Naive thymus-derived CD4-positive, alpha-beta T cell (primary cell): ENCODE measurements around the gene GNG7. TPM values are rescaled to one million over a fixed set of nuclear protein-coding genes. Genes with fewer than 3 reads are reported as not detected.
"Not testable (repeated sequence)": the region's sequence is repeated elsewhere in the genome, so short reads cannot be mapped to it uniquely, and the experiment has no call there.

Experiments
- ATAC-seq: fragments of 150-1000 bp; cut with Tn5 transposase; 2 replicates; pipeline ENCODE4 v1.10.0; 2021; ENCODE audit warnings: mild to moderate bottlenecking, moderate library complexity
- CTCF ChIA-PET: fragments of 350-600 bp; sonication (Branson Sonifier 250); formaldehyde crosslinking; loops from one replicate; lab custom pipeline; 2021; ENCODE audit warnings: antibody characterized with exemption; lab: Charles Lee
- POLR2A ChIA-PET: fragments of 350-600 bp; sonication (Branson Sonifier 250); formaldehyde crosslinking; loops from one replicate; lab custom pipeline; 2021; ENCODE audit warnings: antibody characterized with exemption, inconsistent platforms; lab: Charles Lee
- DNase-seq, 9 donors: peaks; one replicate each; pipeline versions ENCODE4 v3.0.0 to v3.0.0-alpha.2; 2020 to 2022; ENCODE audit warnings: mixed read lengths in 1 of 9
- H3K27ac ChIP-seq: one replicate; pipeline ENCODE4 v1.7.0; 2013; ENCODE audit warnings: mild to moderate bottlenecking, low read depth, low read length, moderate library complexity
- H3K27me3 ChIP-seq, 2 donors: one replicate each; pipeline ENCODE4 v1.7.0; 2013; ENCODE audit warnings: low read length in 2 of 2, mild to moderate bottlenecking in 2 of 2, moderate library complexity in 2 of 2; ENCODE audit not compliant: control insufficient read depth in 2 of 2, insufficient read depth in 2 of 2
- H3K36me3 ChIP-seq, 3 experiments: 1 replicate in 2 of 3; 2 replicates in 1 of 3; pipeline ENCODE4 v1.7.0; 2013; ENCODE audit warnings: low read length in 3 of 3, mild to moderate bottlenecking in 3 of 3, moderate library complexity in 1 of 3; ENCODE audit not compliant: insufficient read depth in 3 of 3, control insufficient read depth in 2 of 3
- H3K4me1 ChIP-seq, 2 donors: one replicate each; pipeline ENCODE4 v1.7.0; 2013; ENCODE audit warnings: low read length in 2 of 2, mild to moderate bottlenecking in 2 of 2, moderate library complexity in 1 of 2; ENCODE audit not compliant: control insufficient read depth in 2 of 2, insufficient read depth in 2 of 2
- H3K4me3 ChIP-seq: 2 replicates; pipeline ENCODE4 v1.7.0; 2013; ENCODE audit warnings: mild to moderate bottlenecking, low read length
- H3K9me3 ChIP-seq, 3 experiments: 1 replicate in 2 of 3; 2 replicates in 1 of 3; pipeline ENCODE4 v1.7.0; 2013; ENCODE audit warnings: low read length in 3 of 3; ENCODE audit not compliant: control insufficient read depth in 2 of 3
- H3K27ac Mint-ChIP-seq, 9 donors: one replicate each; pipeline ENCODE4 v1.8.0; 2020 to 2022; ENCODE audit warnings: mixed read lengths in 9 of 9, mild to moderate bottlenecking in 8 of 9, moderate library complexity in 5 of 9, inconsistent platforms in 2 of 9
- H3K27me3 Mint-ChIP-seq, 5 donors: one replicate each; pipeline ENCODE4 v1.8.0; 2021 to 2022; ENCODE audit warnings: mixed read lengths in 5 of 5, mild to moderate bottlenecking in 1 of 5
- H3K36me3 Mint-ChIP-seq, 5 donors: one replicate each; pipeline ENCODE4 v1.8.0; 2020 to 2022; ENCODE audit warnings: mixed read lengths in 5 of 5, mild to moderate bottlenecking in 3 of 5, inconsistent platforms in 1 of 5
- H3K4me1 Mint-ChIP-seq, 7 donors: one replicate each; pipeline ENCODE4 v1.8.0; 2020 to 2022; ENCODE audit warnings: mixed read lengths in 7 of 7, mild to moderate bottlenecking in 3 of 7, inconsistent platforms in 1 of 7
- H3K4me3 Mint-ChIP-seq, 10 donors: one replicate each; pipeline ENCODE4 v1.8.0; 2020 to 2022; ENCODE audit warnings: mild to moderate bottlenecking in 10 of 10, mixed read lengths in 10 of 10, moderate library complexity in 6 of 10, inconsistent platforms in 2 of 10
- H3K9me3 Mint-ChIP-seq, 11 donors: one replicate each; pipeline ENCODE4 v1.8.0; 2020 to 2022; ENCODE audit warnings: mixed read lengths in 11 of 11, mild to moderate bottlenecking in 4 of 11, inconsistent platforms in 1 of 11, moderate library complexity in 1 of 11
- intact Hi-C, 2 donors: fragments of 100-400 bp; cut with micrococcal nuclease; formaldehyde crosslinking; loops; one replicate each; pipeline ENCODE4 v1.15.1; 2023
- polyA plus RNA-seq, 2 donors: library from polyadenylated mRNA; unstranded; fragments of 300-500 nt; fragmentation: Illumina TruSeq; gene quantifications; one replicate each; pipeline ENCODE4 v1.2.3, GENCODE V29; 2021
- total RNA-seq, 6 experiments: library from RNA in 5 of 6; stranded (reverse) in 5 of 6; gene quantifications; 1 replicate in 5 of 6; 2 replicates in 1 of 6; pipeline ENCODE4 v1.2.3 and lab custom pipeline; 2021 to 2026

The GNG7 gene
- total and polyA plus RNA-seq, 7 experiments from 2014 or later: 0.31 to 6.8 (median 4.7) TPM

DNA sequence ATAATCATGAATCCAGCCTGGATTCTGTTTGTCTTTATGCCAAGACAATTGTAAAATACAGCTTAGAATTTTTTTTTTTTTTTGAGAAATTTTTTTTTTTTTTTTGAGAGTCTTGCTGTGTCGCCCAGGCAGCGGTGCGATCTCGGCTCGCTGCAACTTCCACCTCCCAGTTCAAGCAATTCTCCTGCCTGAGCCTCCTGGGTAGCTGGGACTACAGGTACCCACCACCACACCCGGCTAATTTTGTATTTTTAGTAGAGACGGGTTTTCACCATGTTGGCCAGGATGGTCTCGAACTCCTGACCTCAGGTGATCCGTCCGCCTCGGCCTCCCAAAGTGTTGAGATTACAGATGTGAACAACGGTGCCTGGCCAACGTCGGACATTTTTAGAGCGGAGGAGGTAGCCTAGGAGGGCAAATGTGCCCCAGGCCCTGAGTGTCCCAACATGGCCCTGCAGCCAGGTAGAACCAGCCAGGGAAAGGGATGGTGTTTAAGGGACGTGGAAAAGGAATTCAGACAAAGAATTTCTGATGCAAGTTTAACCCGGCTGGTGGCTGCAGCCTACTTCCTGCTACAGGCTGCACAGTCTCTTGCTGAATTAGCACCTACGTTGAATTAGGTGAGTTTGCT, 89.8 kb downstream of the GNG7 start:
- Histone ChIP-seq H3K27me3 (no peaks in the 10 kb centered on the region), H3K4me3 (no peak overlapping the region), H3K9me3 (no peaks in the 10 kb centered on the region), H3K4me1 (peaks cover 19 to 35% of the 10 kb centered on the region in 2 donors), H3K27ac (no peak overlapping the region), H3K36me3 (no peaks in the 10 kb centered on the region)
- Mint-ChIP-seq H3K4me3 (peak overlapping the region in 2 of 10 donors; percentile 9 to 54), H3K27me3 (peaks cover 0 to 25% (median 0%) of the 10 kb centered on the region in 5 donors), H3K9me3 (peaks cover 0 to 4% (median 0%) of the 10 kb centered on the region in 11 donors), H3K36me3 (peaks cover 0 to 3% (median 0%) of the 10 kb centered on the region in 5 donors), H3K4me1 (peaks cover 19 to 52% (median 43%) of the 10 kb centered on the region in 7 donors), H3K27ac (no peak overlapping the region)
- POLR2A ChIA-PET: interaction anchor here (1.0 to 16.4 kb wide), 3 partner anchors 24 to 139 kb away, joined by 3 to 415 read pairs (median 7); partner anchors contain the start of gene GADD45B
- DNase-seq (no peak), ATAC-seq (no peak)
- intact Hi-C loops: loop anchor here (1.0 to 10.0 kb wide), 4 partner anchors 9 to 338 kb away; no protein-coding TSS in a partner anchor
- CTCF ChIA-PET: interaction anchor here (0.6 to 7.9 kb wide), 8 partner anchors 16 to 1522 kb away, joined by 3 to 78 read pairs (median 14); partner anchors contain the start of gene GADD45B

- H3K36me3 Mint-ChIP-seq: peaks cover 0 to 3% (median 0%) of the 10 kb centered on the region in 5 donors
- ChIA-PET CTCF (interaction anchor here (0.6 to 7.9 kb wide), 24 partner anchors 9 to 1523 kb away, joined by 3 to 78 read pairs (median 4); partner anchors contain the start of genes GADD45B, TIMM13, ZNF555 and ZNF57), POLR2A (interaction anchor here (0.5 to 16.4 kb wide), 16 partner anchors 9 to 374 kb away, joined by 3 to 415 read pairs (median 4); partner anchors contain the start of genes GADD45B, LMNB2 and TIMM13)
- no peaks in the 10 kb centered on the region for H3K27me3 ChIP-seq
- intact Hi-C loops: loop anchor here (1.0 to 10.0 kb wide), 10 partner anchors 26 to 455 kb away; partner anchors contain the start of genes PLEKHJ1 (in 2 of the 2) and SF3A2 (in 2 of the 2)
- DNase-seq: no peak
- peaks cover 0 to 4% (median 0%) of the 10 kb centered on the region in 11 donors for H3K9me3 Mint-ChIP-seq
- H3K4me1 Mint-ChIP-seq: peaks cover 16 to 46% (median 35%) of the 10 kb centered on the region in 7 donors
- H3K4me1 ChIP-seq: peaks cover 17 to 28% of the 10 kb centered on the region in 2 donors
- H3K27ac ChIP-seq: no peak overlapping the region
- H3K27me3 Mint-ChIP-seq: peaks cover 0 to 26% (median 0%) of the 10 kb centered on the region in 5 donors
- H3K4me3 ChIP-seq: no peak overlapping the region
- H3K4me3 Mint-ChIP-seq: peak overlapping the region in 8 of 10 donors; percentile 13 to 91 (median 81)
- ATAC-seq: no peak
- no peaks in the 10 kb centered on the region for H3K9me3 ChIP-seq
- no peaks in the 10 kb centered on the region for H3K36me3 ChIP-seq
- H3K27ac Mint-ChIP-seq: peak overlapping the region in 4 of 9 donors; percentile 41 to 86 (median 49)
Observed at GRCh38 chr19:2611483-2612464, 90.7 kb downstream of the GNG7 start.

- Histone ChIP-seq H3K4me1 (peaks cover 17 to 23% of the 10 kb centered on the region in 2 donors), H3K27ac (peak overlapping the region; percentile 55), H3K4me3 (peak overlapping the region; percentile 61), H3K9me3 (no peaks in the 10 kb centered on the region), H3K36me3 (no peaks in the 10 kb centered on the region), H3K27me3 (no peaks in the 10 kb centered on the region)
- peaks cover 0 to 3% (median 0%) of the 10 kb centered on the region in 5 donors for H3K36me3 Mint-ChIP-seq
- peak overlapping the region; percentile 70 to 91 (median 85) for H3K4me3 Mint-ChIP-seq
- H3K9me3 Mint-ChIP-seq: peaks cover 0 to 4% (median 0%) of the 10 kb centered on the region in 11 donors
- ATAC-seq (peak; percentile 86), DNase-seq (peak; percentile 69 to 93 (median 81))
- ChIA-PET POLR2A (interaction anchor here (0.6 to 16.4 kb wide), 14 partner anchors 9 to 341 kb away, joined by 3 to 415 read pairs (median 4); partner anchors contain the start of genes GADD45B, LMNB2 and TIMM13), CTCF (interaction anchor here (0.6 to 7.9 kb wide), 26 partner anchors 8 to 372 kb away, joined by 3 to 78 read pairs (median 4); partner anchors contain the start of genes GADD45B, TIMM13, ZNF555 and ZNF57)
- intact Hi-C loops: loop anchor here (1.0 to 10.0 kb wide), 10 partner anchors 26 to 455 kb away; partner anchors contain the start of genes PLEKHJ1 (in 2 of the 2) and SF3A2 (in 2 of the 2)
- H3K27ac Mint-ChIP-seq: peak overlapping the region in 6 of 9 donors; percentile 41 to 86 (median 60)
- peaks cover 0 to 26% (median 0%) of the 10 kb centered on the region in 5 donors for H3K27me3 Mint-ChIP-seq
- H3K4me1 Mint-ChIP-seq: peaks cover 16 to 44% (median 34%) of the 10 kb centered on the region in 7 donors
Observed at GRCh38 chr19:2610637-2611482, 91.6 kb downstream of the GNG7 start.

DNA sequence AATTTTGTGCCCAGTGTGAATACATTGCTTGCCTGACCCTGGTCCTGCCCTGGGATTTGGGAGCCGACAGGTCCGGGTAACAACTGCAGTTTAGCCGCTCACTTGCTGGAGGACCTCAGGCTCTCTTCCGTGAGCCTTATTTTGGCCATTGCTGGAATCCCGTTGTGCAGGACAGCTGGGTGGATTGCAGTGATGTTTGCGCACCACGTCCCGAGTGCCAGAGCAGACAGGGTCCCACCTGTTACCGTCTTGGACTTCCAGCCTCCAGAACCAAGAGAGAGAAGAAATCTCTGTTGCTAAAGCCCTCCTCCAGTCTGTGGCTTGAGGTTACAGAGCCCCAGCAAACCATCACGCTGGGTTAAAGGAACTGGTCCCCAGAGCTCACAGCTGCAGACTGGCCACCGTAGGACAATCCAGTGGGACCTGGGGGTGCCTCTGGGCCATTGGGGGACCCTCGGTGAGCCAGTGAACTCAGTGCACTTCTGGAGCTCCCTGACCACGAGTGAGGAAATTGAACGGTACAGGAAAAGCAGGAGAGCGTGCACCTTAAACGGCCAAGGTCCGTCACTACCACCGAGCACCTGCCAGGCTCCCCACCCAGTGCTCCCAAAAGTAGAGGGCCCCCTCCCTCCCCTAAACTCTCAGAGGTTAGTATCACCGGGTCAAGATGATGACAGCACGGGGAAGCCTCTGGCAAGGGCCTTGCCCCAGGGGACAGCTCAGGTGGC, 92.9 kb downstream of the GNG7 start:
- H3K27me3 ChIP-seq: no peaks in the 10 kb centered on the region
- Mint-ChIP-seq H3K27me3 (peaks cover 0 to 26% (median 0%) of the 10 kb centered on the region in 5 donors), H3K4me1 (peaks cover 16 to 44% (median 35%) of the 10 kb centered on the region in 7 donors), H3K36me3 (peaks cover 0 to 5% (median 0%) of the 10 kb centered on the region in 5 donors), H3K27ac (peak overlapping the region in 2 of 9 donors; percentile 20 to 29), H3K9me3 (peaks cover 0 to 4% (median 0%) of the 10 kb centered on the region in 11 donors), H3K4me3 (peak overlapping the region in 8 of 10 donors; percentile 24 to 84 (median 56))
- no peak overlapping the region for H3K4me3 ChIP-seq
- ChIA-PET CTCF (interaction anchor here (0.8 to 7.9 kb wide), 10 partner anchors 9 to 139 kb away, joined by 3 to 78 read pairs (median 4); partner anchors contain the start of gene GADD45B), POLR2A (interaction anchor here (0.6 to 16.4 kb wide), 7 partner anchors 8 to 857 kb away, joined by 3 to 415 read pairs (median 8); partner anchors contain the start of gene GADD45B)
- intact Hi-C loops: loop anchor here (2.0 to 10.0 kb wide), 5 partner anchors 47 to 373 kb away; partner anchors contain the start of genes PLEKHJ1 (in 2 of the 2) and SF3A2 (in 2 of the 2)
- DNase-seq (no peak), ATAC-seq (no peak)
- H3K36me3 ChIP-seq: no peaks in the 10 kb centered on the region
- H3K4me1 ChIP-seq: peaks cover 17 to 23% of the 10 kb centered on the region in 2 donors
- H3K27ac ChIP-seq: no peak overlapping the region
- no peaks in the 10 kb centered on the region for H3K9me3 ChIP-seq

DNA sequence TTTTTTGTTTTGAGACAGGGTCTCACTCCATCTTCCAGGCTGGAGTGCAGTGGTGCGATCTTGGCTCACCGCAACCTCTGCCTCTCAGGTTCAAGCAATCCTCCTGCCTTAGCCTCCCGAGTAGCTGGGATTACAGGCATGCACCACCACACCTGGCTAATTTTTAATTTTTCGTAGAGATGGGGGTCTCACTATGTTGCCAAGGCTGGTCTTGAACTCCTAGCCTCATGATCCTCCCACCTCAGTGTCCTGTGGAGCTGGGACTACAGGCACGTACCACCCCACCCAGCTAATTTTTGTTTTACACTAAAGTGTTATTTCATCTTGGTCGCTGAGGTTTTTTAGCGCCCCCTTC, 93.5 kb downstream of the GNG7 start:
- H3K27me3 ChIP-seq, H3K9me3 ChIP-seq, DNase-seq, H3K9me3 Mint-ChIP-seq, H3K36me3 ChIP-seq, H3K27ac ChIP-seq, intact Hi-C loops, H3K36me3 Mint-ChIP-seq, ATAC-seq, H3K4me3 ChIP-seq: not testable (repeated sequence)
- Mint-ChIP-seq H3K4me3 (peak overlapping the region in 6 of 10 donors; percentile 29 to 84 (median 56)), H3K27ac (peak overlapping the region in 5 of 9 donors; percentile 20 to 69 (median 46)), H3K27me3 (peaks cover 0 to 23% (median 0%) of the 10 kb centered on the region in 5 donors), H3K4me1 (peaks cover 16 to 38% (median 31%) of the 10 kb centered on the region in 7 donors)
- POLR2A ChIA-PET: interaction anchor here (0.9 to 16.4 kb wide), 4 partner anchors 8 to 135 kb away, joined by 5 to 415 read pairs (median 14); partner anchors contain the start of gene GADD45B
- peaks cover 15 to 22% of the 10 kb centered on the region in 2 donors for H3K4me1 ChIP-seq
- CTCF ChIA-PET: interaction anchor here (0.8 to 7.9 kb wide), 8 partner anchors 9 to 138 kb away, joined by 3 to 78 read pairs (median 4); partner anchors contain the start of gene GADD45B
